ENCODE results near the gene PARD3.

The PARD3 gene

DNA sequence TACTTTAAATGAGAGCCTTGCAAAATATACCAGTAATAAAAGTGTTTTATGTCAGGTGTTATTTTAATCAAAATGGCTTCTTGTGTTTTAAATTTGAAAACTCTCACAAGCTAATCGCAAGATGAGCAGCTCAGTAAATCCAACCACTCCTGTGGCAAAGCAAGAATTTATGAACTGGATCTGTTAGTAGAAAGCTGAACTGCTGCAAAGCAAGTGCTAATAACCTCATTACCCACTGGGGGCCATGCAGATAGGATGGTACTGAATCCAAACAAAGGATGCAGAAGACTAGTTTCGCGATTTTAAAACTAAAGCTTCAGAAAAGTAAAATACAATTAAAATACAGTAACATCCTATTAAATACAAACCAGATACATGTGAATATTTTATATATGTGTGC lies 468.0 kb downstream of the PARD3 start:
- Histone ChIP-seq H3K9me3 (ENCODE audit: control insufficient read depth in 1 of 2, low read length in 2 of 2) (peaks cover 0 to 4% of the 10 kb centered on the region in 2 donors), H3K27ac (ENCODE audit: low read depth, low read length) (no peak overlapping the region), H3K9ac (ENCODE audit: low read depth in 1 of 2, low read length in 2 of 2) (no peak overlapping the region), H3K27me3 (ENCODE audit: control insufficient read depth in 1 of 2, insufficient read depth in 2 of 2, low read length in 2 of 2) (no peaks in the 10 kb centered on the region), H3K4me3 (ENCODE audit: low read depth in 1 of 2, low read length in 2 of 2) (no peak overlapping the region), H3K4me1 (ENCODE audit: control insufficient read depth in 1 of 2, insufficient read depth in 2 of 2, low read length in 2 of 2) (peaks cover 0 to 15% of the 10 kb centered on the region in 2 donors), H3K36me3 (ENCODE audit: control insufficient read depth in 1 of 2, insufficient read depth in 2 of 2, low read length in 2 of 2) (peaks cover 0 to 4% of the 10 kb centered on the region in 2 donors)

- Histone ChIP-seq H3K9me3 (ENCODE audit: control insufficient read depth in 1 of 2, low read length in 2 of 2) (peaks cover 0 to 4% of the 10 kb centered on the region in 2 donors), H3K4me3 (ENCODE audit: low read depth in 1 of 2, low read length in 2 of 2) (no peak overlapping the region), H3K4me1 (ENCODE audit: control insufficient read depth in 1 of 2, insufficient read depth in 2 of 2, low read length in 2 of 2) (peaks cover 0 to 15% of the 10 kb centered on the region in 2 donors), H3K9ac (ENCODE audit: low read depth in 1 of 2, low read length in 2 of 2) (no peak overlapping the region), H3K36me3 (ENCODE audit: control insufficient read depth in 1 of 2, insufficient read depth in 2 of 2, low read length in 2 of 2) (peaks cover 0 to 4% of the 10 kb centered on the region in 2 donors), H3K27me3 (ENCODE audit: control insufficient read depth in 1 of 2, insufficient read depth in 2 of 2, low read length in 2 of 2) (no peaks in the 10 kb centered on the region), H3K27ac (ENCODE audit: low read depth, low read length) (no peak overlapping the region)
Measured at GRCh38 chr10:34346516-34347100, 468.5 kb downstream of the PARD3 start.

DNA sequence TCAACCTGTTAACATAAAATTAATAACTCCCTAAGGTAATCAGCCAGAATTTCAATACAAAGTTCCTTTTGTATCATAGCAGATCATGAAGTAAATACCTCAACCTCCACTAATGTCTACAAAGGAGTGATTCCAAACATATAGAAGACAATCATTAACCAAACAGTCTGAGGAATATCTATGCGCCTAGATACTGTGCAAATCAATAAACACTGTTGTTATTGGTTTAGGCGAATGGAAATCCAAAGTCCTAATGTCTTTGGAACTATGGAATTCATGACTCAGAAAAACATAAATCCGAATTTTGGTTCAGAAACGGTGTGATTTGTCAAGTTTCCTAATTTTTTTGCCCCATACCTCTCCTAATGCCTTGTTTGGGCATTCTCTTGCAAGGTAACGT lies 469.7 kb downstream of the PARD3 start:
- Histone ChIP-seq H3K4me3 (ENCODE audit: low read depth in 1 of 2, low read length in 2 of 2) (no peak overlapping the region), H3K9me3 (ENCODE audit: control insufficient read depth in 1 of 2, low read length in 2 of 2) (peaks cover 0 to 4% of the 10 kb centered on the region in 2 donors), H3K27me3 (ENCODE audit: control insufficient read depth in 1 of 2, insufficient read depth in 2 of 2, low read length in 2 of 2) (no peaks in the 10 kb centered on the region), H3K27ac (ENCODE audit: low read depth, low read length) (no peak overlapping the region), H3K36me3 (ENCODE audit: control insufficient read depth in 1 of 2, insufficient read depth in 2 of 2, low read length in 2 of 2) (peaks cover 0 to 4% of the 10 kb centered on the region in 2 donors), H3K4me1 (ENCODE audit: control insufficient read depth in 1 of 2, insufficient read depth in 2 of 2, low read length in 2 of 2) (peaks cover 0 to 19% of the 10 kb centered on the region in 2 donors), H3K9ac (ENCODE audit: low read depth in 1 of 2, low read length in 2 of 2) (no peak overlapping the region)

DNA sequence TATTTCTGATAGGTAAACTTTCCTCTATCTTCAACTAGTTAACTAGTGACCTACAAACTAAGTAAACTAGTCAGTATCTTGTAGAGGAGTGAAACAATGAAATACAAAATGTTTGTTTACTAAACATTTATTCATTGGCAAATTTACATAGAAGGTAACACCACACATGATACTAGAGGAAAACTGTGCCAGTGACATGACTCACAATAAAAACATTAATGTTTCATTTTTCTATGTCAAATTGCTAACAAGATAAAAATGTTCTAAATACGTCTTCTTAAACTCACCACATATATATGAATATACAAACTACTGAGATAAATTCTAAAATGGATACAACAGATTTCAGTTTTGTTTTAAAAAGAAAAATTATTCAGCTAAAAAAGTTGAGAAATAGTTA lies 471.3 kb downstream of the PARD3 start:
- peaks cover 0 to 19% of the 10 kb centered on the region in 2 donors for H3K4me1 ChIP-seq (ENCODE audit: control insufficient read depth in 1 of 2, insufficient read depth in 2 of 2, low read length in 2 of 2)
- H3K9ac ChIP-seq (ENCODE audit: low read depth in 1 of 2, low read length in 2 of 2): no peak overlapping the region
- no peaks in the 10 kb centered on the region for H3K27me3 ChIP-seq (ENCODE audit: control insufficient read depth in 1 of 2, insufficient read depth in 2 of 2, low read length in 2 of 2)
- peaks cover 0 to 4% of the 10 kb centered on the region in 2 donors for H3K36me3 ChIP-seq (ENCODE audit: control insufficient read depth in 1 of 2, insufficient read depth in 2 of 2, low read length in 2 of 2)
- H3K4me3 ChIP-seq (ENCODE audit: low read depth in 1 of 2, low read length in 2 of 2): no peak overlapping the region
- no peak overlapping the region for H3K27ac ChIP-seq (ENCODE audit: low read depth, low read length)
- H3K9me3 ChIP-seq (ENCODE audit: control insufficient read depth in 1 of 2, low read length in 2 of 2): no peaks in the 10 kb centered on the region

DNA sequence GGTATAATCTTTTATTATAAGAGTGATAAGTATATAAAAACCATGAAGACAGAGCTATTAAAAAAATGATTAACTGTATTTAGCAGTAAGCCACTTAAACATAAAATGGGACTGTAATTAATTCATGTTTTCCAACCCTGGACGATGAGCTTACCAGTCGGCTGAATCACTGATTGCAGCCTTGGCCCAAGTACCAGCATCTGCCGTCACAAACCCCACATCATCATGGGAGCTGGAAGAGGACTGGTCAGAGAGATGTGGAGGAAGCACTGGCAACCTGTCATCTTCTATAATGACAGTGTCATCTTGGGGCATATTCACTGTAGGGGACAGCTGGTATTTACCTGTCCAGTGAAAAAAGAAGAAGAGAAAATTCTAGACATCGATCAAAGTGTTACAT lies 473.6 kb downstream of the PARD3 start:
- H3K9ac ChIP-seq (ENCODE audit: low read depth in 1 of 2, low read length in 2 of 2): no peak overlapping the region
- no peaks in the 10 kb centered on the region for H3K9me3 ChIP-seq (ENCODE audit: control insufficient read depth in 1 of 2, low read length in 2 of 2)
- H3K27ac ChIP-seq (ENCODE audit: low read depth, low read length): no peak overlapping the region
- H3K4me1 ChIP-seq (ENCODE audit: control insufficient read depth in 1 of 2, insufficient read depth in 2 of 2, low read length in 2 of 2): peaks cover 0 to 19% of the 10 kb centered on the region in 2 donors
- H3K4me3 ChIP-seq (ENCODE audit: low read depth in 1 of 2, low read length in 2 of 2): no peak overlapping the region
- no peaks in the 10 kb centered on the region for H3K36me3 ChIP-seq (ENCODE audit: control insufficient read depth in 1 of 2, insufficient read depth in 2 of 2, low read length in 2 of 2)
- no peaks in the 10 kb centered on the region for H3K27me3 ChIP-seq (ENCODE audit: control insufficient read depth in 1 of 2, insufficient read depth in 2 of 2, low read length in 2 of 2)

GRCh38 chr10:34340934-34341333 lies 474.2 kb downstream of the PARD3 start:
- Histone ChIP-seq H3K4me3 (ENCODE audit: low read depth in 1 of 2, low read length in 2 of 2) (no peak overlapping the region), H3K27ac (ENCODE audit: low read depth, low read length) (no peak overlapping the region), H3K4me1 (ENCODE audit: control insufficient read depth in 1 of 2, insufficient read depth in 2 of 2, low read length in 2 of 2) (peaks cover 0 to 15% of the 10 kb centered on the region in 2 donors), H3K27me3 (ENCODE audit: control insufficient read depth in 1 of 2, insufficient read depth in 2 of 2, low read length in 2 of 2) (no peaks in the 10 kb centered on the region), H3K9ac (ENCODE audit: low read depth in 1 of 2, low read length in 2 of 2) (no peak overlapping the region), H3K9me3 (ENCODE audit: control insufficient read depth in 1 of 2, low read length in 2 of 2) (no peaks in the 10 kb centered on the region), H3K36me3 (ENCODE audit: control insufficient read depth in 1 of 2, insufficient read depth in 2 of 2, low read length in 2 of 2) (no peaks in the 10 kb centered on the region)

DNA sequence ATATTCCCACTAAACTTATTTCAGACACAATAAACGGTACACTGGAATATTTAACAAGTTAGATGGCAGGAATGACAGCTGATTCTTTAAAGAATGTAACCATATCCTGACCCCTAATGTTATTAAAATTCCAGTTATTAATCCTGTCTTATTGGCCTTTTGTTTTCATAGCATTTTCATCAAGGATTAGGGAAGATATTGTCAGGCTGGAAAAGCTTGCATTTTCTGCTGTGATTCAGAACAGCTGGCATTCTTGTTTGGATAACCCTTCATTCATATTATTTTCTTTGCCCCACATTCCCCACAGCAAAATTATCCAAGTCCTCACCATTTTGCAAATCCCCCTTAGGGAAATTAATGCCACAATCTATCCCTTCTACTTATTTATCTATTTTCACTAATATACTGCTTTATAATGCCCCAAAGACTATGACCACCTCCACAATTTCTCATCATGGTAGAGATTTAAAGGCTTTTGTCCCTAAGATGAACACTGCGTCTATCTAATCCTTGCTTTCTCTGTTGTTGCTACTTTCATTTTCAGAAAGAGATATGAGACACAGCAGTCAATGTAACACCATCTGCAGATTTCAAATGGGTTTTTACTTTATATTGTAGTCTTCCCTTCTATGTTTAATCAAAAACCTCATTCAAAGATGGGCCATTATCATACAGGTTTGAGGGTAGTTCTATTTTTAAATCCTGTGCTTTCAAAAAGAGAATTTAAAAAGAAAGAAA lies 475.1 kb downstream of the PARD3 start:
- Histone ChIP-seq H3K27ac (ENCODE audit: low read depth, low read length) (no peak overlapping the region), H3K27me3 (ENCODE audit: control insufficient read depth in 1 of 2, insufficient read depth in 2 of 2, low read length in 2 of 2) (no peaks in the 10 kb centered on the region), H3K4me3 (ENCODE audit: low read depth in 1 of 2, low read length in 2 of 2) (no peak overlapping the region), H3K36me3 (ENCODE audit: control insufficient read depth in 1 of 2, insufficient read depth in 2 of 2, low read length in 2 of 2) (no peaks in the 10 kb centered on the region), H3K4me1 (ENCODE audit: control insufficient read depth in 1 of 2, insufficient read depth in 2 of 2, low read length in 2 of 2) (peaks cover 0 to 6% of the 10 kb centered on the region in 2 donors), H3K9ac (ENCODE audit: low read depth in 1 of 2, low read length in 2 of 2) (no peak overlapping the region), H3K9me3 (ENCODE audit: control insufficient read depth in 1 of 2, low read length in 2 of 2) (no peaks in the 10 kb centered on the region)

DNA sequence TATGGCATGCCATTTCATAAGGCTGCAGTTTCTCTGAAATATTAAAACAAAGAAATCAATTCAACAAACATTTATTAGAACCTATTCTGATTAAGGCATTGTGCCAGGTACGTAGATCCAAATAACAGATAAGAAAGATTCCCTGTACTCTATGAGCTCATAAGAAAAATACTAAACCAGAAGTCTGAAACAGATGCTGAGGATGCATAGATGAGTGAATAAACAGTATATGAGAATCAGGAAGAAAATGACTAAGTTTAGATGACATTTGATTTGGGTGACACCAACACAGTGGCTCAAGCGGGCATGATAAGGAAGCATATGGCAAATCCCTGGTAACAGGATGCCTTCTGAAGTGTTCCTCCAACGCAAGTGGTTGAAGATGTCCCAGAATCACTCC lies 477.2 kb downstream of the PARD3 start:
- Histone ChIP-seq H3K27ac (ENCODE audit: low read depth, low read length) (no peak overlapping the region), H3K4me3 (ENCODE audit: low read depth in 1 of 2, low read length in 2 of 2) (no peak overlapping the region), H3K9me3 (ENCODE audit: control insufficient read depth in 1 of 2, low read length in 2 of 2) (no peaks in the 10 kb centered on the region), H3K9ac (ENCODE audit: low read depth in 1 of 2, low read length in 2 of 2) (no peak overlapping the region), H3K4me1 (ENCODE audit: control insufficient read depth in 1 of 2, insufficient read depth in 2 of 2, low read length in 2 of 2) (peaks cover 0 to 5% of the 10 kb centered on the region in 2 donors), H3K36me3 (ENCODE audit: control insufficient read depth in 1 of 2, insufficient read depth in 2 of 2, low read length in 2 of 2) (no peaks in the 10 kb centered on the region), H3K27me3 (ENCODE audit: control insufficient read depth in 1 of 2, insufficient read depth in 2 of 2, low read length in 2 of 2) (no peaks in the 10 kb centered on the region)

- Histone ChIP-seq H3K36me3 (ENCODE audit: control insufficient read depth in 1 of 2, insufficient read depth in 2 of 2, low read length in 2 of 2) (no peaks in the 10 kb centered on the region), H3K9ac (ENCODE audit: low read depth in 1 of 2, low read length in 2 of 2) (no peak overlapping the region), H3K27me3 (ENCODE audit: control insufficient read depth in 1 of 2, insufficient read depth in 2 of 2, low read length in 2 of 2) (no peaks in the 10 kb centered on the region), H3K4me3 (ENCODE audit: low read depth in 1 of 2, low read length in 2 of 2) (no peak overlapping the region), H3K9me3 (ENCODE audit: control insufficient read depth in 1 of 2, low read length in 2 of 2) (no peaks in the 10 kb centered on the region), H3K27ac (ENCODE audit: low read depth, low read length) (no peak overlapping the region), H3K4me1 (ENCODE audit: control insufficient read depth in 1 of 2, insufficient read depth in 2 of 2, low read length in 2 of 2) (peaks cover 0 to 3% of the 10 kb centered on the region in 2 donors)
Measured at GRCh38 chr10:34335960-34336690, 479.0 kb downstream of the PARD3 start.

DNA sequence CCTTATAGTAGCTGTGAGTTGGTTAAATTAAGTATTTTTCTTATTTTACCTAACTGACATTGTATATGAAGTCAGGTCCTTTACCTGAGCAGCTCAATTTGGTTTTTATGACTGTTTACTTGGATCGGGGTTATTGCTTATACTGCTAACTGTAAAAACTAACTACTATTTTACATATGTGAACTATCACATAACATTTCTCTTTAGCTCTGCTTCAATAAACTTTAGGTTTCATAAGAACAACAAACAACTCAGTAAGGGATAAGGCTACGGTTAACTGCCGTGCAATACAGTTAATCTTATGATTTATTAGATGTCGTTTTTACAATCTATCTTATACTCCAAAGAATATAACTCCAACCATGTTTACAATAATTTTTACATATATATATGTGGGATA lies 480.2 kb downstream of the PARD3 start:
- no peaks in the 10 kb centered on the region for H3K9me3 ChIP-seq (ENCODE audit: control insufficient read depth in 1 of 2, low read length in 2 of 2)
- no peaks in the 10 kb centered on the region for H3K27me3 ChIP-seq (ENCODE audit: control insufficient read depth in 1 of 2, insufficient read depth in 2 of 2, low read length in 2 of 2)
- no peaks in the 10 kb centered on the region for H3K36me3 ChIP-seq (ENCODE audit: control insufficient read depth in 1 of 2, insufficient read depth in 2 of 2, low read length in 2 of 2)
- no peak overlapping the region for H3K9ac ChIP-seq (ENCODE audit: low read depth in 1 of 2, low read length in 2 of 2)
- H3K27ac ChIP-seq (ENCODE audit: low read depth, low read length): no peak overlapping the region
- H3K4me1 ChIP-seq (ENCODE audit: control insufficient read depth in 1 of 2, insufficient read depth in 2 of 2, low read length in 2 of 2): no peaks in the 10 kb centered on the region
- no peak overlapping the region for H3K4me3 ChIP-seq (ENCODE audit: low read depth in 1 of 2, low read length in 2 of 2)

Data from duodenal mucosa (tissue), 2 donors.